H1 (cell line): ENCODE measurements around the gene BSPRY.

Source experiments
- CBX5 ChIP-seq: fragments of 300-800, 300-1000 bp; sonication (generic); IDR thresholded peaks from 2 replicates; pipeline ENCODE4 v1.7.1; 2016; ENCODE audit warnings: antibody characterized with exemption, low read length, low read depth
- CHD1 ChIP-seq: IDR thresholded peaks from 2 replicates; pipeline ENCODE4 v1.6.1; 2012; ENCODE audit warnings: low read depth, low read length, improper control_type of control experiment
- EGR1 ChIP-seq: IDR thresholded peaks from 2 replicates; pipeline ENCODE4 v1.6.1; 2011; ENCODE audit warnings: low read depth, low read length, borderline replicate concordance
- FOSL1 ChIP-seq: IDR thresholded peaks from 2 replicates; pipeline ENCODE4 v1.6.1; 2011; ENCODE audit warnings: mild to moderate bottlenecking, low read depth, low read length, moderate library complexity; ENCODE audit not compliant: insufficient read depth
- GABPA ChIP-seq: IDR thresholded peaks from 2 replicates; pipeline ENCODE4 v1.6.1; 2011; ENCODE audit warnings: mild to moderate bottlenecking, low read length, moderate library complexity, borderline replicate concordance; ENCODE audit not compliant: insufficient read depth
- JUN ChIP-seq: IDR thresholded peaks from 2 replicates; pipeline ENCODE4 v1.6.1; 2011; ENCODE audit warnings: low read depth, mild to moderate bottlenecking, improper control_type of control experiment, low read length
- NRF1 ChIP-seq: IDR thresholded peaks from 2 replicates; pipeline ENCODE4 v1.6.1; 2011; ENCODE audit warnings: mild to moderate bottlenecking, low read depth, low read length, improper control_type of control experiment
- POLR2A ChIP-seq, 2 experiments: IDR thresholded peaks; 1 replicate in 1 of 2; 2 replicates in 1 of 2; pipeline ENCODE4 v1.6.1; 2011; ENCODE audit warnings: low read depth in 2 of 2, low read length in 2 of 2, mild to moderate bottlenecking in 2 of 2; ENCODE audit errors: control extremely low read depth in 1 of 2
- POLR2AphosphoS5 ChIP-seq: IDR thresholded peaks from 2 replicates; pipeline ENCODE4 v1.6.1; 2011; ENCODE audit warnings: low read depth, low read length
- TEAD4 ChIP-seq: IDR thresholded peaks from 2 replicates; pipeline ENCODE4 v1.6.1; 2012; ENCODE audit warnings: low read depth, low read length, inconsistent platforms, mixed read lengths
- TF ChIP-seq, protein P1 (sequence below), 3 experiments: IDR thresholded peaks; 1 replicate in 2 of 3; 2 replicates in 1 of 3; pipeline versions ENCODE4 v1.5.1 to v1.6.1; 2011; ENCODE audit warnings: low read length in 3 of 3, mild to moderate bottlenecking in 3 of 3, inconsistent platforms in 2 of 3, low read depth in 1 of 3, moderate library complexity in 1 of 3; ENCODE audit not compliant: insufficient read depth in 1 of 3; ENCODE audit errors: control extremely low read depth in 1 of 3
- TF ChIP-seq, protein P2 (sequence below): IDR thresholded peaks from 2 replicates; pipeline ENCODE4 v1.6.1; 2011; ENCODE audit warnings: low read length, improper control_type of control experiment

DNA sequence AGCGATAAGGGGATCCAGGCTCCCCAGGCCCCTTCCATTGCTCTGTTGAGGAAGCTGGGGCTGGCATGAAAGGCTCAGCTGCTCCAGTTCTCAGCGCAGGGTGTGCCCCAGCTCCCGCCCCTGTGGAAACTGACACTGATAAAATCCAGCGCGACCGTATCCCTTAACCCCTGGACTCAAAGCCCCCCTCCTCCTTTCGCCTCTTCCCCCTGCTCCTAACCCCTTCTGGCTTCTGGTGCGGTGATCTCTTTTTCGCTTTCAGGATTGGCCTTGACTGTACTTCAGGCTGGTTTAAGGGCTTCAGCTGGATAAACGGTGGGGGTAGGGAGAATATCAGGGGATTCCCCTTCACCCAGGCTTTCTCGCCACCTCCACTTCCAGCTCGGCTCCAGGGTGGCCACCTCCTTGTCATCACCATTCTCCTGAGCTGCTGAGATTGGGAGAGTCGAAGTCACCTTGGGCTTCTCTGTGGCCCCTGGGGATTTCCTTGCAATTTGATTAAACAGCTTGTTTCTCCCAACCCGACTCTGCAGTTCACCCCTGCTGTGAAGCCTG, 843 bp downstream of the BSPRY start:
- TF ChIP-seq JUN (no peak), POLR2AphosphoS5 (no peak), GABPA (no peak), POLR2A (IDR thresholded peaks at IDR 0.05; ENCODE audit: control extremely low read depth in 1 of 2, low read depth in 2 of 2, low read length in 2 of 2) (no peak), EGR1 (no peak), TEAD4 (no peak), CBX5 (no peak), CHD1 (no peak), NRF1 (no peak), FOSL1 (no peak)
- TF ChIP-seq, protein P1, sequence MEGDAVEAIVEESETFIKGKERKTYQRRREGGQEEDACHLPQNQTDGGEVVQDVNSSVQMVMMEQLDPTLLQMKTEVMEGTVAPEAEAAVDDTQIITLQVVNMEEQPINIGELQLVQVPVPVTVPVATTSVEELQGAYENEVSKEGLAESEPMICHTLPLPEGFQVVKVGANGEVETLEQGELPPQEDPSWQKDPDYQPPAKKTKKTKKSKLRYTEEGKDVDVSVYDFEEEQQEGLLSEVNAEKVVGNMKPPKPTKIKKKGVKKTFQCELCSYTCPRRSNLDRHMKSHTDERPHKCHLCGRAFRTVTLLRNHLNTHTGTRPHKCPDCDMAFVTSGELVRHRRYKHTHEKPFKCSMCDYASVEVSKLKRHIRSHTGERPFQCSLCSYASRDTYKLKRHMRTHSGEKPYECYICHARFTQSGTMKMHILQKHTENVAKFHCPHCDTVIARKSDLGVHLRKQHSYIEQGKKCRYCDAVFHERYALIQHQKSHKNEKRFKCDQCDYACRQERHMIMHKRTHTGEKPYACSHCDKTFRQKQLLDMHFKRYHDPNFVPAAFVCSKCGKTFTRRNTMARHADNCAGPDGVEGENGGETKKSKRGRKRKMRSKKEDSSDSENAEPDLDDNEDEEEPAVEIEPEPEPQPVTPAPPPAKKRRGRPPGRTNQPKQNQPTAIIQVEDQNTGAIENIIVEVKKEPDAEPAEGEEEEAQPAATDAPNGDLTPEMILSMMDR (IDR thresholded peaks at IDR 0.05; ENCODE audit: control extremely low read depth in 1 of 3, insufficient read depth in 1 of 3, low read depth in 1 of 3, low read length in 3 of 3), result no peak
- TF ChIP-seq, protein P2, sequence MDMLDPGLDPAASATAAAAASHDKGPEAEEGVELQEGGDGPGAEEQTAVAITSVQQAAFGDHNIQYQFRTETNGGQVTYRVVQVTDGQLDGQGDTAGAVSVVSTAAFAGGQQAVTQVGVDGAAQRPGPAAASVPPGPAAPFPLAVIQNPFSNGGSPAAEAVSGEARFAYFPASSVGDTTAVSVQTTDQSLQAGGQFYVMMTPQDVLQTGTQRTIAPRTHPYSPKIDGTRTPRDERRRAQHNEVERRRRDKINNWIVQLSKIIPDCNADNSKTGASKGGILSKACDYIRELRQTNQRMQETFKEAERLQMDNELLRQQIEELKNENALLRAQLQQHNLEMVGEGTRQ, result no peak
